HG03571 (cell line): ENCODE results near the gene NCKAP5.

ENCODE experiments used
- ATAC-seq: cut with Tn5 transposase; IDR thresholded peaks from one replicate; pipeline ENCODE4 v1.9.1; 2021; ENCODE audit not compliant: unreplicated experiment

The NCKAP5 gene

DNA sequence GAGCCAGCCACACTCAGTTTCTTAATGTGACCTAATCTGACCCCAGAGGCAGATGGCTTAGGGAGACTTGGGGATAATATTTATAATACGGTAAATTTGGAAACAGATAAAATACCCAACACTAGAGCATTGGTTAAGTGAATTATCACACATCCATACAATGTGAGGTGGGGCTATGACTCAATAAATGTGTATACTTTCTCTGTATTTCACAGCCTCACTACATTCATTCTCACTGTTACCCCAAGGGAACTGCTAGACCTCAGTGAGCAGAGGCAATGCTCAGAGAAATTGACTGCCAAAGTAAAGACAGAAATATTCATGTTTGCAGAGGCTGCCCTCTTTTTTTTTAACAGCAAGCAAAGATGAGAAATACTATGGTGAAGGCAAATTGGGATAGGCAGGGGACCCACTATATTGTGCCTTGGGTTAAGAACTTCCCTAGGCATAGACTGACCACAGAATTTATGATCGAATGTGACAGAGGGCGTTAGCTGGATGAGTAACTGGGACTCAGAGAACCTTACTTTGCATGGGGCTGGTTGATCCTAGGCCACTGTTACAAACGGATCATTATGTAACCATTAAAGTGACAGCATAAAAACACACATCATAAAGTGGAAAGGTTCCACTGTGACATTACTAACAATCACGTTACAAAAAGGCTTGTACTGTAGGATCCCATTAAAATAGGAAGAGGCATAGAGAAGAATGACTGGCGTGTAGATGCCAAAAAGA, 652.3 kb downstream of the NCKAP5 start:
- no peak for ATAC-seq

GRCh38 chr2:132911726-132912724, 656.2 kb downstream of the NCKAP5 start:
- no peak for ATAC-seq

DNA sequence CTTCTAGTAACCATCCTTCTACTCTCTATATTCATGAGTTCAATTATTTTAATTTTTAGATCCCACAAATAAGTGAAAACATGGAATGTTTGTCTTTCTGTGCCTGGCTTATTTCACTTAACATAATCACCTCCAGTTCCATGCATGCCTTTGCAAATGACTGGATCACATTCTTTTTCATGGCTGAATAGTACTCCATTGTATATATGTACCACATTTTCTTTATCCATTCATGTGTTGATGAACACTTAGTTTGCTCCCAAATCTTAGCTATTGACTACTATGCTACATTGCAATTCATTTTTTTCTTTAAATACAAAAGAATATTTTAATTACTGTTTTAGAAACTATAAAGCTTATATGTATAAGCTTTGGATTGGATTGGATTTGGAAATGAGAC, 657.8 kb downstream of the NCKAP5 start:
- ATAC-seq: no peak

DNA sequence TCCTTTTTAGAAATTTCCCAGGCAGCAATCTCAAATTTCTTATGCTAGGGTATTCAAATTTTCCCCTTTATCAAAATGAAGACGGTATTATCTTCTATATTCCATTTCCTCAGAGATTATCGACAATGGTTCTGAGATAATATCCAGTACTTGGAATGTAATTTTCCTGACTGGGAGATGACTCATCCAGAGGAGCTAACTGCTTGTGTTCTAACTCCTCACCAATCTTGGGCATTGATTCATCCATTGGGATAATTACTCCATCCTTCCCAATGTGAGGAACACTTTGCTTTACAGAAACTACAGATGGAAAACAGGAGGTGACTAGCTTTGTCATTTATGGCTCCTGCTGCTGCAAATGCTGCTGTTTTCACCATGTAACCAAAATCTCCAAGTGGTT, 658.8 kb downstream of the NCKAP5 start:
- no peak for ATAC-seq

- no peak for ATAC-seq
Observed at GRCh38 chr2:132904142-132904842, 664.0 kb downstream of the NCKAP5 start.

- no peak for ATAC-seq
Observed at GRCh38 chr2:132902626-132903025, 665.6 kb downstream of the NCKAP5 start.

DNA sequence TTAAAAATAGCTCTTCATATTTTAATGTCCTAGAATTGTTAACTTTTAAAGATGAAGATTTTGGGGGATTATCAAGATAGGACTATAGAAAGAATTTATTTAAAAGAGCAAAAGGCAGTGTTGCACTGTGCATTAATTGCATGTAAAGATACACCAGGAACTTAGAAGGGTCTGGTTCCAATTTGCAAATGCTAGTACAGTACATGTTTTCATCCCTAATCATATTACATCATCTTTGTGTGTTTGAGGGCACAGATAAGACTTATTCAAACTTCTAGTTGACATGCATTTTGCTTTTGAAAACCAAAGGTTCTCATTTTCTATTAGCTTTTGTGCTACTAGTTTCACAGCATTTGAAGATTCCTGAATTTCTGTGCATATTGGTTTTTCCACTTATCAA, 666.6 kb downstream of the NCKAP5 start:
- ATAC-seq: no peak

DNA sequence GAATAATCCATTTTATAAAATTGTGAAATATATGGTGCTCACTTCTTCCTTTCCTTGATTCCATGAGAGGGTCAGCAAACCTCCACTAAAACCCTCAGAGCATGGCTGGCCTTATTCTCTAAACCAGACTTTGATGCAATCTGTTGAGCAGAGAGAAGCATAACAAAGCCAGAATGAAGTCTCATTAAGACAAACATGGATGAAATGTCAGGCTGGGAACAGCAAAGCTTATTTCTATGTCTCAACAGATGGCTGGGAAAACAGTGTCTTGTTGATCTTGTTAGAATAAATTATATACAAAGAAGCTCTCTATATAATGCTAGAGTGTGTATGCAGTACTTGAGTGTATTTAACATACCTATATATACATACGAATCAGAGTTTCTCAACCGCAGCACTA, 671.2 kb downstream of the NCKAP5 start:
- ATAC-seq: no peak

DNA sequence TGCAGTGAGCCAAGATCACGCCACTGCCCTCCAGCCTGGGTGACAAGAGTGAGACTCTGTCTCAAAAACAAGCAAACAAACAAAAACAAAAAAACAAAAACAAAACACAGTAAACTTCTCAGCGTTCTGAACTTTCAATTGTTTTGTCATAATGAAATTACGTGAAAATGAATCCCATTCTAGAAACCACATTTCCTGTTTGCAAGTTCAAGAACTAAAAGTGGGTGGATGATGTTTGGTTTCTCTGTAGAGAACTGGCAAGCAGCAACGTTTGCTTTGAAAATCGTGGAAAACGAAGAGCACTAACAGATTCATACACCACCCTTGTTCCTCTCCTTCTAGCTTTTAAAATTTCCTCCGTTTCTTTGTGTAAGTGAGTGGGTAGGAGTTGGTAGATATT, 672.2 kb downstream of the NCKAP5 start:
- ATAC-seq: no peak

GRCh38 chr2:132891498-132891897, 676.8 kb downstream of the NCKAP5 start:
- ATAC-seq: no peak

DNA sequence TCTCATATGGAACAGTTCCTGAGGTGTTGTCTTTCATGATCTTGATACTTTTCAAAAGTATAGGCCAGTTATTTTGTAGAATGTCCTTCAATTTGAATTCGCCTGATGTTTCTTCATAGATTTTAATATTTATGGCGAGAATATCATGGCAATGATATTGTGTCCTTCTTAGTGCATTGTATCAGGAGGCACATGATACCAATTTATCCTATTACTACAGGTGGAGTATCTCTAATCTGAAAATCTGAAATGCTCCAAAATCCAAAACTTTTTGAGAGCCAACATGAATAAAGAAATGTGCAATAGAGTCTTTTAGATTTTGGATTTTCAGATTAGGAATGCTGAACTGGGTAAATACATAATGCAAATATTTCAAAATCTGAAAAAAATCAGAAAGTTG, 681.7 kb downstream of the NCKAP5 start:
- no peak for ATAC-seq

- ATAC-seq: no peak
Observed at GRCh38 chr2:132884705-132885104, 683.6 kb downstream of the NCKAP5 start.

DNA sequence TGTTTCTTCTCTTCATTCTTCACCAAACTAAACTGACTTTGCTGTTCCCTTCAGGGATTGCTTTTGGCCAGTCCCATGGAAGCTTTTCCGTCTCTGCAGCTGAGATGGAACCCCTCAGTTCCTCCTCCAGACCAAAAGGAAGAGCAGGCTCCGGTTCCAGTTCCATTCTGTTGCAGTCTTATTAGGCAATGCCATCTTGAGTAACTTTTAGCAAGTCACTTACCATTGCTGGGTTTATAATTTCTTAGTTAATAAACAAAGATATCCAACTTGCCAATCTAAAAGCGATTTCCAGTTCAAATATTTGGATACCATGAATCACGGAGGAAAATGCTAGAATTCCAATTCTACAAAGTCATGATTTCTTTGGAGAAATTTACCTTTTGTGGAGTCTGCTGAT, 684.0 kb downstream of the NCKAP5 start:
- no peak for ATAC-seq

GRCh38 chr2:132883430-132883829, 684.8 kb downstream of the NCKAP5 start:
- no peak for ATAC-seq

- no peak for ATAC-seq
Observed at GRCh38 chr2:132881546-132881945, 686.7 kb downstream of the NCKAP5 start.

DNA sequence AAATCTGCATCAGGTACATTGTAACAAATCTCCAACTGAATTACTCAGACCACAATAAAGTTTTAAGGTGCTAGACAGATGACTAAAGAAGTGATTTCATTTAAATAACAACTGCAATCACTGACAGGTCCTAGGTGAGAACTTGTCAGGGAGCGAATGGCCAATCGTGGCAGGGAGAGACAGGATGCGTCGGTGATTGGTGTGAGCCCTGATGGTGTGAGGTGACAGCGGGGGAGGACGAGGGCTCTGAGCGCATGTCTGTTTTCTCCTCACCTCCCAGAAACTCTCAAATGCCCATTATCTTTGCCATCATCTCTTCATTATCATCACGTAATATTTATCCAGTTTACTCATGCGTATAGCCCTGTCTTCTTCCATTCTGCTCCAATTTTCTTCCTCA, 690.3 kb downstream of the NCKAP5 start:
- ATAC-seq: no peak

DNA sequence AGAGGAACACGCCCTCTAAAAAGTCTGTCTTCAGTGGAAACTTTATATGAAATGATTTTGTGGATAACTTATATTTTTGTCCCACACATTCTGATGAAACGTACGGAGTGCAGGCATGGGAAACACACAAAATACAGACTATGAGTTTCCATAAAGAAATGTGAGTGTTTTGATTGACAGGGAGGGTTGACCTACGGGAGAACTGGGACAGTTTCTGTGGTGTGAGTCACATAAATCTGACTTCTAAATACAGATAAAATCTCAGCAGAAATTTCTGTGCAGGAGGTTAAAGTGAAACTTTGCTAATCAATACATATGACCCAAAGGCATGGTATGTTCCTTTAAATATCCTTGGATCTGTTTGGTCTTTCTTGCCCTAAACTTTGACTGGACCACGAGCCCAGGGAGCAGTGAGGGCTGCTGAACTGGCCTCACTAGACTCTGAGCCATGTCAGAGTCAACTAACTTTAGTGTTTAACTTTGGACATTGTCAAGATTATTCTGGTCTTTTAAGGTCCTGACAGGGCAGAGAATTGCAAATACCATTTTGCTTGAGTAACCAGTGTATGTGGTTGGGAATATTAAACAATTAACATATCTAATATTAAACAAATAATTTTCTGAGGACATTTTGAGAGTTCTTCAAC, 691.4 kb downstream of the NCKAP5 start:
- ATAC-seq: no peak

- ATAC-seq: no peak
Observed at GRCh38 chr2:132875193-132875592, 693.1 kb downstream of the NCKAP5 start.

- no peak for ATAC-seq
Observed at GRCh38 chr2:132873738-132874137, 694.5 kb downstream of the NCKAP5 start.

DNA sequence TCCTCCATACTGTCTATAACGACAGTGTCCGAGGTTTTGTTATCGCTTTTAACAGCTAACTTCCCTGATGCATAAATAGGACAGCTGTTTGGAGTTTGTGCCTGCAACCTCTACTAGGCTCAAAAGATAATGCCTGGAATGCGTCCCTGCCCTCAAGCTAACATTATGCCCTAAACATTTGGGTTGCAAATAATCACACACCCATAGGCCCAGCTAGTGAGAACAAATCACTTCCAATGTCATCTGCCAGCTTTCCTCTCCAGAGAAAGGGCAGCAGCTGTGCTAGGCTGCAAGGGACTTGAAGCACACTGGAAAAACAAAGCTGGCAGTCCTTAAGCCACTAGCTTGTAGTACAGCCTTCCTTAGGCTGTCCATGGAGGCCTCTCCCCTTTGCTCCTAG, 696.4 kb downstream of the NCKAP5 start:
- ATAC-seq: no peak

- no peak for ATAC-seq
Observed at GRCh38 chr2:132863961-132864360, 704.3 kb downstream of the NCKAP5 start.
